ENCODE data around the gene TCF4. TPM values are rescaled to one million over a fixed set of nuclear protein-coding genes. Genes with fewer than 3 reads are reported as not detected.

The TCF4 gene
- total and polyA plus RNA-seq, 2 donors (not counting 3 experiments of a cell fraction or from before 2014, with no cell fraction given) = 183 to 390 TPM

DNA sequence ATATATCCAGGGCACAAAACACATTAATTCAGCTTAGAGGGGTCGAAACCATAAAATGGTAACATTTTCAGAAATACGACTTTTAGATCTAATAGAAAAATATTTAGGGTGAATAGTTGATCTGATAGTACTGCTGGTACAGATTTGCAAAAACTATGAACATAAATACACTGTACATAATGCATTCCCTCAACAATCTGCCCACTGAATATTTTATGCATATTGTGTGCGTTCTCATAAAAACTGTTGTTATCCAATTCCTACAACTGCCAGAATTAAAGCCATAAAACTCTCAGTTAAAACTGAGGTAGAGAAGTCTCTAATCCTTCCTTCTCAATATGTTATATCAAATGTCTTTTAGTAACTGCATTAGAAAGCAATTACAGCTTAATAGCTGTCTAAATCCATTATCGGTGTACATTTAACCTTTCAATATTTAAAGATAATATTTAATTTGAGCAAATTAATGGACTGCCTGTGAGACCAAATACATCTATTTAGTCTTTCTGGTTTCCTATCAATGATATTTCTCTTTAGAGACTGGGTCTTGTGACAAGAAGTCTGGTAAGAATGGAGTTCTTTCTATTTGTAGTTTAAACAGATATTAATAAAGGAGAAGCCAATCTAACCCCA lies 32.5 kb downstream of the TCF4 start:
- Histone ChIP-seq H3K79me2 (ENCODE audit: control insufficient read depth, insufficient read depth, low read length) (peaks cover 43% of the 10 kb centered on the region), H3K27me3 (ENCODE audit: control insufficient read depth in 2 of 2, insufficient read depth in 2 of 2, low read length in 2 of 2) (no peaks in the 10 kb centered on the region), H3K4me3 (replicated peaks in 1 of 3; ENCODE audit: insufficient read depth in 1 of 3, low read depth in 1 of 3, low read length in 3 of 3) (no peak overlapping the region), H3K4me1 (ENCODE audit: control insufficient read depth, extremely low read depth, insufficient read depth, low read length) (no peaks in the 10 kb centered on the region), H3K4me2 (ENCODE audit: insufficient read depth, low read length) (no peak overlapping the region), H3K9me1 (replicated peaks; ENCODE audit: control insufficient read depth, extremely low read depth, insufficient read depth, low read length) (no peaks in the 10 kb centered on the region), H3K9me3 (replicated peaks; ENCODE audit: control insufficient read depth, insufficient read depth, low read length) (no peaks in the 10 kb centered on the region), H3K36me3 (ENCODE audit: control insufficient read depth in 2 of 2, extremely low read depth in 1 of 2, insufficient read depth in 2 of 2, low read length in 2 of 2) (peaks cover 2 to 4% of the 10 kb centered on the region in 2 experiments), H2AFZ (ENCODE audit: low read depth, low read length) (no peak overlapping the region), H3K27ac (ENCODE audit: insufficient read depth, low read depth, low read length) (no peak overlapping the region), H3K9ac (replicated peaks; ENCODE audit: extremely low read depth, insufficient read depth, low read length) (no peak overlapping the region), H4K20me1 (replicated peaks; ENCODE audit: control insufficient read depth, extremely low read depth, insufficient read depth, low read length) (peaks cover 3% of the 10 kb centered on the region)
- TF ChIP-seq FOS (IDR thresholded peaks at IDR 0.05; ENCODE audit: borderline replicate concordance, insufficient read depth, low read length) (no peak), JUN (IDR thresholded peaks at IDR 0.05; ENCODE audit: borderline replicate concordance, insufficient read depth, insufficient read length, low read depth) (no peak), POLR2AphosphoS5 (IDR thresholded peaks at IDR 0.05; ENCODE audit: insufficient read depth, low read depth, low read length) (no peak), GATA2 (IDR thresholded peaks at IDR 0.05; ENCODE audit: insufficient read depth, insufficient read length, low read depth, low read length) (no peak), POLR2A (IDR thresholded peaks at IDR 0.05; ENCODE audit: low read depth, low read length) (no peak), EZH2 (IDR thresholded peaks at IDR 0.05; ENCODE audit: borderline replicate concordance, low read depth, low read length, severe bottlenecking) (no peak), MYC (IDR thresholded peaks at IDR 0.05; ENCODE audit: low read depth, low read length) (no peak)
- TF ChIP-seq, protein P1, sequence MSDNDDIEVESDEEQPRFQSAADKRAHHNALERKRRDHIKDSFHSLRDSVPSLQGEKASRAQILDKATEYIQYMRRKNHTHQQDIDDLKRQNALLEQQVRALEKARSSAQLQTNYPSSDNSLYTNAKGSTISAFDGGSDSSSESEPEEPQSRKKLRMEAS (IDR thresholded peaks at IDR 0.05; ENCODE audit: insufficient read depth, insufficient read length) = no peak
- TF ChIP-seq, protein P2, sequence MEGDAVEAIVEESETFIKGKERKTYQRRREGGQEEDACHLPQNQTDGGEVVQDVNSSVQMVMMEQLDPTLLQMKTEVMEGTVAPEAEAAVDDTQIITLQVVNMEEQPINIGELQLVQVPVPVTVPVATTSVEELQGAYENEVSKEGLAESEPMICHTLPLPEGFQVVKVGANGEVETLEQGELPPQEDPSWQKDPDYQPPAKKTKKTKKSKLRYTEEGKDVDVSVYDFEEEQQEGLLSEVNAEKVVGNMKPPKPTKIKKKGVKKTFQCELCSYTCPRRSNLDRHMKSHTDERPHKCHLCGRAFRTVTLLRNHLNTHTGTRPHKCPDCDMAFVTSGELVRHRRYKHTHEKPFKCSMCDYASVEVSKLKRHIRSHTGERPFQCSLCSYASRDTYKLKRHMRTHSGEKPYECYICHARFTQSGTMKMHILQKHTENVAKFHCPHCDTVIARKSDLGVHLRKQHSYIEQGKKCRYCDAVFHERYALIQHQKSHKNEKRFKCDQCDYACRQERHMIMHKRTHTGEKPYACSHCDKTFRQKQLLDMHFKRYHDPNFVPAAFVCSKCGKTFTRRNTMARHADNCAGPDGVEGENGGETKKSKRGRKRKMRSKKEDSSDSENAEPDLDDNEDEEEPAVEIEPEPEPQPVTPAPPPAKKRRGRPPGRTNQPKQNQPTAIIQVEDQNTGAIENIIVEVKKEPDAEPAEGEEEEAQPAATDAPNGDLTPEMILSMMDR (IDR thresholded peaks at IDR 0.05; ENCODE audit: extremely low read depth in 1 of 2, insufficient read depth in 1 of 2, low read depth in 1 of 2, low read length in 2 of 2) = no peak
- FAIRE-seq (no peak), DNase-seq (ENCODE audit: low read depth, low spot score) (no peak)
- ChIA-PET POLR2A (interaction anchor here (0.6 kb wide), 2 partner anchors 34 to 992 kb away, joined by 3 to 11 read pairs; no protein-coding TSS in a partner anchor), CTCF (interaction anchor here (0.7 kb wide), 1 partner anchor 56 kb away, joined by 3 read pairs; no protein-coding TSS in a partner anchor)
- intact Hi-C loops (cut with micrococcal nuclease) = no loop called here
- no TSS peak for BruUV-seq (replicated peaks)
- dilution Hi-C loops (cut with MboI; ENCODE audit: extremely low pct_ligation_motif_present, low sequenced_read_pairs) = no loop called here
